MM.1S (cell line): ENCODE results near the gene RIMKLB.

Source experiments
- DNase-seq: peaks from one replicate; pipeline ENCODE4 v3.0.0-alpha.2; 2015
- H2AFZ ChIP-seq: fragments of 300-600 bp; sonication (generic); 2 replicates; pipeline ENCODE4 v1.6.0; 2016; ENCODE audit warnings: antibody characterized with exemption, low read length
- H3F3A ChIP-seq: fragments of 300-600 bp; sonication (generic); 2 replicates; pipeline ENCODE4 v1.6.1; 2016; ENCODE audit warnings: mild to moderate bottlenecking, antibody characterized with exemption, low read length, moderate library complexity, mixed read lengths; ENCODE audit not compliant: insufficient read depth
- H3K27ac ChIP-seq: fragments of 300-600 bp; sonication (generic); 2 replicates; pipeline ENCODE4 v1.5.1; 2016; ENCODE audit warnings: mild to moderate bottlenecking, low read length
- H3K27me3 ChIP-seq: fragments of 300-600 bp; sonication (generic); replicated peaks from 2 replicates; pipeline ENCODE4 v1.6.0; 2016; ENCODE audit warnings: low read length; ENCODE audit not compliant: insufficient read depth
- H3K36me3 ChIP-seq: fragments of 300-600 bp; sonication (generic); replicated peaks from 2 replicates; pipeline ENCODE4 v1.6.1; 2016; ENCODE audit warnings: mild to moderate bottlenecking, low read length, mixed read lengths; ENCODE audit not compliant: insufficient read depth
- H3K4me1 ChIP-seq: fragments of 300-600 bp; sonication (generic); 2 replicates; pipeline ENCODE4 v1.6.1; 2016; ENCODE audit warnings: low read length, mixed read lengths
- H3K4me2 ChIP-seq: fragments of 300-600 bp; sonication (generic); 2 replicates; pipeline ENCODE4 v1.6.0; 2016; ENCODE audit warnings: low read depth, low read length
- H3K4me3 ChIP-seq: fragments of 300-600 bp; sonication (generic); 2 replicates; pipeline ENCODE4 v1.5.1; 2016; ENCODE audit warnings: low read length, mixed read lengths
- H3K79me2 ChIP-seq: fragments of 300-600 bp; sonication (generic); 2 replicates; pipeline ENCODE4 v1.6.1; 2016; ENCODE audit warnings: mixed run types, low read length, mixed read lengths
- H3K9ac ChIP-seq: fragments of 300-600 bp; sonication (generic); 2 replicates; pipeline ENCODE4 v1.6.1; 2016; ENCODE audit warnings: low read length, mixed read lengths
- H3K9me2 ChIP-seq: fragments of 300-600 bp; sonication (generic); replicated peaks from 2 replicates; pipeline ENCODE4 v1.6.1; 2016; ENCODE audit warnings: mild to moderate bottlenecking, low read length, mixed read lengths; ENCODE audit not compliant: insufficient read depth
- H3K9me3 ChIP-seq: fragments of 300-600 bp; sonication (generic); replicated peaks from 2 replicates; pipeline ENCODE4 v1.6.1; 2016; ENCODE audit warnings: mild to moderate bottlenecking, low read length, mixed read lengths; ENCODE audit not compliant: insufficient read depth
- H4K20me1 ChIP-seq: fragments of 300-600 bp; sonication (generic); 2 replicates; pipeline ENCODE4 v1.6.1; 2016; ENCODE audit warnings: mild to moderate bottlenecking, low read length, moderate library complexity, mixed read lengths; ENCODE audit not compliant: insufficient read depth
- CTCF ChIP-seq: fragments of 300-600 bp; sonication (generic); IDR thresholded peaks from 2 replicates; pipeline ENCODE4 v1.5.1; 2016; ENCODE audit warnings: antibody characterized with exemption, low read length, mixed read lengths
- EZH2 ChIP-seq: fragments of 300-600 bp; sonication (generic); optimal IDR thresholded peaks from 2 replicates; pipeline ENCODE3; 2017; ENCODE audit warnings: low read depth, mild to moderate bottlenecking, antibody characterized with exemption, low read length, mixed read lengths
- EZH2phosphoT487 ChIP-seq: fragments of 300-600 bp; sonication (generic); IDR thresholded peaks from 2 replicates; pipeline ENCODE4 v1.6.1; 2018; ENCODE audit warnings: antibody characterized with exemption, low read length

Gene RIMKLB

DNA sequence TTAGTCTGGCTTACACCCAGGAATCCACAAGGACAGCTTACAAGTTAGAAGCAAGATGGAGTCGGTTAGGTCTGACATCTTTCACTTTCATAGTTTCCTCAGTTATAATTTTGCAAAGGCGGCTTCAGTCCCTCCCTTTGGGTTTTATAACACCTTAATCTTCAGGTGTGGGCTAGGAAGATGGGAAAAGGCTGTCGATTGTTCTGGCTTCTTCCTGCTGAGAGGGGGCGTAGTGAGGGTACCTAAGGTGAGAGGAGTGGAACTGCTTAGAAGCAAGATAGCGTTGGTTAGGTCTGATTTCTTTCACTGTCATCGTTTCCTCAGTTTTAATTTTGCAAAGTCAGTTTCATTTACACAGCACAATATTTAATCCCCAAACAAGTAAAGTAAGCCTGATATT is 134.7 kb downstream of the RIMKLB start:
- Histone ChIP-seq H3K36me3 (no peaks in the 10 kb centered on the region), H3K4me3 (no peak overlapping the region), H3F3A (no peaks in the 10 kb centered on the region), H3K9me2 (no peaks in the 10 kb centered on the region), H3K9ac (no peak overlapping the region), H2AFZ (no peak overlapping the region), H3K79me2 (no peaks in the 10 kb centered on the region), H4K20me1 (no peaks in the 10 kb centered on the region), H3K27ac (no peak overlapping the region), H3K9me3 (no peaks in the 10 kb centered on the region), H3K4me2 (no peak overlapping the region), H3K27me3 (no peaks in the 10 kb centered on the region), H3K4me1 (no peaks in the 10 kb centered on the region)
- TF ChIP-seq EZH2phosphoT487 (no peak), EZH2 (no peak), CTCF (no peak)
- no peak for DNase-seq
